Adrenal gland (tissue), 12 donors: ENCODE results near the gene ENC1. TPM values are rescaled to one million over a fixed set of nuclear protein-coding genes. Genes with fewer than 3 reads are reported as not detected.

Experiments
- DNase-seq, 7 donors: peaks; one replicate each; pipeline ENCODE4 v3.0.0-alpha.2; 2019 to 2020
- H3K27ac ChIP-seq, 5 donors: fragments of 200-600 bp; sonication (generic) in 4 of 5; 1 replicate in 3 of 5; 2 replicates in 2 of 5; pipeline versions ENCODE4 v1.5.1 to v1.8.0; 2016 to 2020; ENCODE audit warnings: mild to moderate bottlenecking in 1 of 5
- H3K27me3 ChIP-seq: fragments of 200-600 bp; 2 replicates; pipeline ENCODE4 v1.8.0; 2021
- H3K36me3 ChIP-seq, 2 donors: fragments of 200-600 bp; replicated peaks in 1 of 2; 1 replicate in 1 of 2; 2 replicates in 1 of 2; pipeline versions ENCODE4 v1.5.1 to v1.8.0; 2018 to 2022
- H3K4me1 ChIP-seq, 2 donors: fragments of 200-600 bp; replicated peaks in 1 of 2; 1 replicate in 1 of 2; 2 replicates in 1 of 2; pipeline versions ENCODE4 v1.5.1 to v1.8.0; 2018 to 2021
- H3K4me3 ChIP-seq, 4 donors: fragments of 200-600 bp; sonication (generic) in 3 of 4; one replicate each; pipeline ENCODE4 v1.5.1; 2016 to 2018
- H3K9me3 ChIP-seq, 3 donors: fragments of 200-600 bp; sonication (generic) in 1 of 3; replicated peaks in 1 of 3; 1 replicate in 2 of 3; 2 replicates in 1 of 3; pipeline versions ENCODE4 v1.5.1 to v1.8.0; 2016 to 2021
- POLR2A ChIP-seq, 2 donors: fragments of 450-650 bp; IDR thresholded peaks; one replicate each; pipeline ENCODE4 v1.6.1; 2017; ENCODE audit warnings: antibody characterized with exemption in 2 of 2, mild to moderate bottlenecking in 2 of 2, moderate library complexity in 1 of 2
- WGBS, 4 donors: extraction: QIAGEN DNeasy Blood & Tissue Kit in 2 of 4; methylation state at CpG; one replicate each; pipeline versions ENCODE4 v1.1.5 to v1.1.7; 2013 to 2017; 5-methylcytosine and 5-hydroxymethylcytosine counted together
- intact Hi-C, 2 donors: fragments of 100-400 bp; cut with DNase I; formaldehyde crosslinking; loops; one replicate each; pipeline versions ENCODE4 v1.14.1 to v1.15.0; 2022 to 2023
- polyA plus RNA-seq, 3 donors: library from polyadenylated mRNA; stranded (reverse); fragments of 200-250 nt in 2 of 3; fragments of 350-450 nt in 1 of 3; fragmentation: Illumina TruSeq in 1 of 3; extraction: RNeasy Lipid Tissue Mini Kit (QIAGEN cat#74804) in 1 of 3; gene quantifications; one replicate each; pipeline ENCODE4 v1.2.3, GENCODE V29; 2013 to 2014
- total RNA-seq, 9 donors: library from RNA; depleted of rRNA in 4 of 9; stranded (reverse); fragments of >200 nt in 4 of 9; fragments of 120-200 nt in 1 of 9; fragmentation: NEBNext Ultra II Directional in 1 of 9; extraction: Animal tissue kit (Norgen Biotek cat#: 25700) in 1 of 9; gene quantifications; one replicate each; pipeline versions ENCODE4 v1.1.0 to v1.2.4, GENCODE V29; 2013 to 2023
- TF ChIP-seq, protein P1 (sequence below), 6 experiments: fragments of 450-650 bp in 4 of 6; fragments of 200-600 bp in 2 of 6; sonication (generic) in 1 of 6; IDR thresholded peaks; 1 replicate in 5 of 6; 2 replicates in 1 of 6; pipeline versions ENCODE4 v1.5.1 to v1.8.0; 2016 to 2021; ENCODE audit warnings: antibody characterized with exemption in 6 of 6, mild to moderate bottlenecking in 2 of 6, moderate library complexity in 1 of 6
- donor health status: healthy with polysubstance abuse.
- donor health status: Bipolar disorder and iron deficiency.
- donor health status: DM: yes; HTN: yes; CAD: no.
- donor health status: DM: no; HTN: no; CAD: no.
- donor health status: DM: no; HTN: no; CAD: no.
- donor health status: DM: yes; HTN: yes; CAD: no.

ENC1 gene
- total and polyA plus RNA-seq, 12 donors, result 2.1 to 48.7 (median 4.4) TPM

GRCh38 chr5:74626386-74627222, 13.9 kb downstream of the ENC1 start:
- Histone ChIP-seq H3K27me3 (peaks cover 2% of the 10 kb centered on the region), H3K27ac (no peak overlapping the region), H3K9me3 (no peaks in the 10 kb centered on the region), H3K4me3 (no peak overlapping the region), H3K36me3 (no peaks in the 10 kb centered on the region), H3K4me1 (peaks cover 9 to 10% of the 10 kb centered on the region in 2 donors)
- intact Hi-C loops, result no loop called here
- 74 to 90% (median 83%) methylated on average over 7 of the region's 7 CpGs for WGBS, 4 donors
- DNase-seq, result no peak
- TF ChIP-seq, protein P1, sequence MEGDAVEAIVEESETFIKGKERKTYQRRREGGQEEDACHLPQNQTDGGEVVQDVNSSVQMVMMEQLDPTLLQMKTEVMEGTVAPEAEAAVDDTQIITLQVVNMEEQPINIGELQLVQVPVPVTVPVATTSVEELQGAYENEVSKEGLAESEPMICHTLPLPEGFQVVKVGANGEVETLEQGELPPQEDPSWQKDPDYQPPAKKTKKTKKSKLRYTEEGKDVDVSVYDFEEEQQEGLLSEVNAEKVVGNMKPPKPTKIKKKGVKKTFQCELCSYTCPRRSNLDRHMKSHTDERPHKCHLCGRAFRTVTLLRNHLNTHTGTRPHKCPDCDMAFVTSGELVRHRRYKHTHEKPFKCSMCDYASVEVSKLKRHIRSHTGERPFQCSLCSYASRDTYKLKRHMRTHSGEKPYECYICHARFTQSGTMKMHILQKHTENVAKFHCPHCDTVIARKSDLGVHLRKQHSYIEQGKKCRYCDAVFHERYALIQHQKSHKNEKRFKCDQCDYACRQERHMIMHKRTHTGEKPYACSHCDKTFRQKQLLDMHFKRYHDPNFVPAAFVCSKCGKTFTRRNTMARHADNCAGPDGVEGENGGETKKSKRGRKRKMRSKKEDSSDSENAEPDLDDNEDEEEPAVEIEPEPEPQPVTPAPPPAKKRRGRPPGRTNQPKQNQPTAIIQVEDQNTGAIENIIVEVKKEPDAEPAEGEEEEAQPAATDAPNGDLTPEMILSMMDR (IDR thresholded peaks at IDR 0.05), result no peak

DNA sequence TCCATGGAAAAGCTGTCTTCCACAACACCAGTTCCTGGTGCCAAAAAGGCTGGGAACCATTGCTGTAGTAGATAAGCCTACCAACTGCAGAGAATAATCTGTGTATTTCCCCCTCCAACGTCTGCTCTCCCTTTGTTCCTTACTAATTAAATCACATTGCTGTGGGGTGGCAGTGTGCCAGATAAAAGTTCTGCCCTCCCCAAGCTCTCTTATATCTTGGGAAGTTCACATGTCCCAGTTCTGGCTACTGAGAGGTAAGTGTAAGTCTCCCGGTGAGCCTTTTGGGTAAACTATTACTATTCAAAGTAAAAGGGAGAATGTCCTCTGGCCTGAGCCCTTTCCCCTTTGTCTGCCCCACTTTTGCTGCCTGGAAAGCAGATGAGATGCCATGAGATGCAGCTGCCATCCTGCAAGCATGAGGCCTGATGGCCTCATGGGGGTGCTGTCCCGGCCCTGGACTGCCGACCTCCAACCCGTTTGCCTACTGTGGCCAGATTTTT, 14.7 kb downstream of the ENC1 start:
- no peaks in the 10 kb centered on the region for H3K36me3 ChIP-seq
- H3K4me3 ChIP-seq, result no peak overlapping the region
- H3K9me3 ChIP-seq, result no peaks in the 10 kb centered on the region
- intact Hi-C loops, result no loop called here
- peaks cover 4% of the 10 kb centered on the region in 2 donors for H3K4me1 ChIP-seq
- WGBS, 4 donors, result 69 to 82% (median 72%) methylated on average over 5 of the region's 5 CpGs
- H3K27ac ChIP-seq, result no peak overlapping the region
- DNase-seq, result no peak
- H3K27me3 ChIP-seq, result peaks cover 6% of the 10 kb centered on the region
- no peak for TF ChIP-seq POLR2A (IDR thresholded peaks at IDR 0.05)
- TF ChIP-seq, protein P1 (IDR thresholded peaks at IDR 0.05), result no peak

- TF ChIP-seq POLR2A (IDR thresholded peaks at IDR 0.05), result no peak
- TF ChIP-seq, protein P1 (IDR thresholded peaks at IDR 0.05), result no peak
- intact Hi-C loops, result no loop called here
- WGBS, 4 donors, result 88 to 92% (median 90%) methylated on average over 8 of the region's 8 CpGs
- Histone ChIP-seq H3K9me3 (no peaks in the 10 kb centered on the region), H3K36me3 (no peaks in the 10 kb centered on the region), H3K4me3 (no peak overlapping the region), H3K4me1 (no peaks in the 10 kb centered on the region), H3K27me3 (peaks cover 6% of the 10 kb centered on the region), H3K27ac (no peak overlapping the region)
- no peak for DNase-seq
These were observed 15.5 kb downstream of the ENC1 start for GRCh38 chr5:74624931-74625505.

DNA sequence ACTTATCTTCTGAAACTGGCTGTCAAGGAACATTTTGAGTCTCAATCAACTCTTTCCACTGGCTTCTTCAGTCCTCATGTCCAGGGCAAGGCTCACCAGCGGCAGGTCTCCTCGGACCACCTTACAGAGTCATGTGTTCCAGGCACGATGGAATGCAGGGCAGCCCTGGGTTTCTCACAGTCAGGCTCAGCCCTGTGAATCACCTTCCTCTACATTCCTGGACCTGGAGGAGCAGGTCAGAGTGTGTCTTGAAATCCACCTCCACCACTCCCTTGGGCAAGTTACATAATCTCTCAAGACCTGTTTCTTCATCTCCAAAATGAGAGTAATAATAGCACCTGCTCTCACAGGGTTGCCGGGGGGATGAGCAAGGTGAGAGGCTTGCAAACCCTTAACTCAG, 16.0 kb downstream of the ENC1 start:
- TF ChIP-seq, protein P1 (IDR thresholded peaks at IDR 0.05), result no peak
- no peak for TF ChIP-seq POLR2A (IDR thresholded peaks at IDR 0.05)
- H3K9me3 ChIP-seq, result no peaks in the 10 kb centered on the region
- 94 to 98% (median 97%) methylated on average over 4 of the region's 4 CpGs for WGBS, 4 donors

More for the DNA sequence above, 16.0 kb downstream of the ENC1 start:
- intact Hi-C loops, result no loop called here
- DNase-seq, result no peak
- no peaks in the 10 kb centered on the region for H3K36me3 ChIP-seq
- no peak overlapping the region for H3K4me3 ChIP-seq
- no peaks in the 10 kb centered on the region for H3K4me1 ChIP-seq
- peaks cover 6% of the 10 kb centered on the region for H3K27me3 ChIP-seq
- H3K27ac ChIP-seq, result no peak overlapping the region
